Measurements from ENCODE around the gene COL3A1.

GRCh38 chr2:189048189-189048588 is 74.0 kb downstream of the COL3A1 start:
- TF ChIP-seq FOS (IDR thresholded peaks at IDR 0.05; ENCODE audit: borderline replicate concordance, insufficient read depth, low read length) = no peak
- TF ChIP-seq, protein P1, sequence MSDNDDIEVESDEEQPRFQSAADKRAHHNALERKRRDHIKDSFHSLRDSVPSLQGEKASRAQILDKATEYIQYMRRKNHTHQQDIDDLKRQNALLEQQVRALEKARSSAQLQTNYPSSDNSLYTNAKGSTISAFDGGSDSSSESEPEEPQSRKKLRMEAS (IDR thresholded peaks at IDR 0.05; ENCODE audit: insufficient read depth, insufficient read length) = no peak

Measured in endothelial cell of umbilical vein (primary cell).